Endothelial cell (in vitro differentiated cells): ENCODE data around the gene JAML. TPM values are rescaled to one million over a fixed set of nuclear protein-coding genes. Genes with fewer than 3 reads are reported as not detected.

Source experiments
- DNase-seq: peaks from one replicate; pipeline ENCODE4 v3.0.0; 2021; ENCODE audit warnings: low spot score
- H3K27ac Mint-ChIP-seq: one replicate; pipeline ENCODE4 v1.8.0; 2021; ENCODE audit warnings: mixed read lengths, inconsistent platforms; ENCODE audit not compliant: unreplicated experiment
- H3K27me3 Mint-ChIP-seq: one replicate; pipeline ENCODE4 v1.8.0; 2021; ENCODE audit warnings: mild to moderate bottlenecking, moderate library complexity, mixed read lengths, inconsistent platforms; ENCODE audit not compliant: unreplicated experiment
- H3K36me3 Mint-ChIP-seq: one replicate; pipeline ENCODE4 v1.8.0; 2021; ENCODE audit warnings: mild to moderate bottlenecking, low read depth, mixed read lengths, inconsistent platforms; ENCODE audit not compliant: unreplicated experiment
- H3K4me1 Mint-ChIP-seq: one replicate; pipeline ENCODE4 v1.8.0; 2021; ENCODE audit warnings: mild to moderate bottlenecking, mixed read lengths, inconsistent platforms; ENCODE audit not compliant: unreplicated experiment
- H3K4me3 Mint-ChIP-seq: one replicate; pipeline ENCODE4 v1.8.0; 2021; ENCODE audit warnings: mild to moderate bottlenecking, mixed read lengths, inconsistent platforms; ENCODE audit not compliant: unreplicated experiment
- H3K9me3 Mint-ChIP-seq: one replicate; pipeline ENCODE4 v1.8.0; 2021; ENCODE audit warnings: mixed read lengths, inconsistent platforms; ENCODE audit not compliant: unreplicated experiment
- CTCF ChIP-seq: fragments of 200-600 bp; sonication (generic); IDR thresholded peaks from one replicate; pipeline ENCODE4 v1.5.0; 2021; ENCODE audit warnings: antibody characterized with exemption; ENCODE audit not compliant: unreplicated experiment
- total RNA-seq: library from RNA; stranded (reverse); fragmentation: NEBNext Ultra II Directional; extraction: Animal tissue kit (Norgen Biotek cat#: 25700); gene quantifications from one replicate; pipeline ENCODE4 v1.2.1, GENCODE V29; 2021; ENCODE audit not compliant: unreplicated experiment

JAML gene
- total RNA-seq, 1 donor from 2014 or later: 0.31 TPM

- Mint-ChIP-seq H3K4me1 (peaks cover 68% of the 10 kb centered on the region), H3K9me3 (no peaks in the 10 kb centered on the region), H3K27me3 (peaks cover 9% of the 10 kb centered on the region), H3K36me3 (peaks cover 4% of the 10 kb centered on the region), H3K27ac (peak overlapping the region; percentile 97), H3K4me3 (peak overlapping the region; percentile 43)
- no peak for TF ChIP-seq CTCF
- DNase-seq: peak; percentile 38
These were observed 16.4 kb upstream of the JAML start for GRCh38 chr11:118240999-118241763.

GRCh38 chr11:118239509-118240205 is 14.8 kb upstream of the JAML start:
- Mint-ChIP-seq H3K4me3 (no peak overlapping the region), H3K27me3 (peaks cover 11% of the 10 kb centered on the region), H3K27ac (peak overlapping the region; percentile 97), H3K4me1 (peaks cover 66% of the 10 kb centered on the region), H3K36me3 (peaks cover 10% of the 10 kb centered on the region), H3K9me3 (no peaks in the 10 kb centered on the region)
- no peak for DNase-seq
- TF ChIP-seq CTCF: no peak

DNA sequence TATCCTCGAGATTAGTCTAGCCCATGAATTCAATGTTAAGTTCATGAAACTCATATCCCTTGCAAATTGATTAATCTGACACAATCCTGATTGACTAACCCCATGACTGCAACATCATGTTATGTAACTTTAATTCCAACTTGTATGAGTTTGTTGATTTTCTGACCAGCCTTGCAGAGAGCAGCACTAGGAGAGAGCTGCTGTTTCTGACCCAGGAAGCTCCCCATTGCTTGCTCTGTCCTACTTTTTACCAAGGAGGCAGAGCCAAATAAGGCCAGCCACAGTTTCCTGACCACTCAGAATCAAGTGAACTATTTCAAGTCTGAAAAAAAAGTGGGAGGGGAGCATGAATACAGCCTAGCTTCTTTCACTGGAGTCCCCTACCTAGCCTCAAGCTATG is 14.1 kb upstream of the JAML start:
- H3K27ac Mint-ChIP-seq: peak overlapping the region; percentile 88
- H3K27me3 Mint-ChIP-seq: peaks cover 8% of the 10 kb centered on the region
- no peak overlapping the region for H3K4me3 Mint-ChIP-seq

DNA sequence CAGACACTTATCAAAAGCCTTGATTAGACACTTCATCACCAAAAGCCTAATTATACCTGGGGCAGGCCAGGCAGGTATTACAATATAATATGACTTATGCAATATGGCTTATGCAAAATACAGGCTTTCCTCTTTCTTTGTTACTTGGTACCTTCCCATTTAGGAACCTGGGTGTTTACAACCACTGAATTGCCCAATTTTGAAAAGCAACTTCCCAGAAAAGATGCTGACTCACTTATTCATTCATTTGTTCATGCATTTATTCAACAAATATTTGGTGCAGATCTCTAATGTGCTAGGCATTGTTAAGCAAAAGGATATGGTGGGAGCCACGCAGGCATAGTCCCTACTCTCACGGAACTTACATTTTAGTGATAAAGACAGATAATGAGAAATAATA is 13.6 kb upstream of the JAML start:
- peaks cover 8% of the 10 kb centered on the region for H3K27me3 Mint-ChIP-seq
- no peaks in the 10 kb centered on the region for H3K9me3 Mint-ChIP-seq
- H3K4me1 Mint-ChIP-seq: peaks cover 59% of the 10 kb centered on the region
- H3K36me3 Mint-ChIP-seq: peaks cover 10% of the 10 kb centered on the region
- H3K27ac Mint-ChIP-seq: peak overlapping the region; percentile 88
- H3K4me3 Mint-ChIP-seq: no peak overlapping the region
- TF ChIP-seq CTCF: no peak
- DNase-seq: no peak

More for the DNA sequence above, 14.1 kb upstream of the JAML start:
- peaks cover 63% of the 10 kb centered on the region for H3K4me1 Mint-ChIP-seq
- H3K9me3 Mint-ChIP-seq: no peaks in the 10 kb centered on the region
- no peak for DNase-seq
- no peak for TF ChIP-seq CTCF
- peaks cover 10% of the 10 kb centered on the region for H3K36me3 Mint-ChIP-seq

GRCh38 chr11:118236170-118236569 is 11.4 kb upstream of the JAML start:
- H3K9me3 Mint-ChIP-seq: no peaks in the 10 kb centered on the region
- peaks cover 42% of the 10 kb centered on the region for H3K4me1 Mint-ChIP-seq
- H3K36me3 Mint-ChIP-seq: peaks cover 13% of the 10 kb centered on the region
- no peak for TF ChIP-seq CTCF
- no peak overlapping the region for H3K4me3 Mint-ChIP-seq
- H3K27ac Mint-ChIP-seq: peak overlapping the region; percentile 32
- H3K27me3 Mint-ChIP-seq: peaks cover 4% of the 10 kb centered on the region
- DNase-seq: no peak
